Panc1 (cell line): Measurements from ENCODE around the gene SERPINC1. TPM values are rescaled to one million over a fixed set of nuclear protein-coding genes. Genes with fewer than 3 reads are reported as not detected.

ENCODE experiments used
- ATAC-seq: fragments of 200-7000 bp; cut with Tn5 transposase; 2 replicates; pipeline ENCODE4 v1.9.1; 2020; ENCODE audit warnings: mild to moderate bottlenecking, moderate library complexity
- BruUV-seq: library from RNA; stranded (reverse); fragments of 400-500 nt; replicated peaks from 2 replicates; lab custom pipeline; 2021; lab: Mats Ljungman, UMichigan
- CTCF ChIA-PET: fragments of 300-600 bp; sonication (Branson Sonifier 250); formaldehyde crosslinking; loops from one replicate; lab custom pipeline; 2022; ENCODE audit warnings: antibody characterized with exemption; lab: Charles Lee
- POLR2A ChIA-PET: fragments of 300-600 bp; sonication (Branson Sonifier 250); formaldehyde crosslinking; loops from one replicate; lab custom pipeline; 2022; ENCODE audit warnings: antibody characterized with exemption; lab: Charles Lee
- DNase-seq: peaks from one replicate; pipeline ENCODE4 v3.0.0-alpha.2; 2010; ENCODE audit warnings: low read depth, low spot score
- H3K27ac ChIP-seq: 2 replicates; pipeline ENCODE4 v1.5.1; 2011; ENCODE audit warnings: mild to moderate bottlenecking, low read length, inconsistent platforms
- H3K27me3 ChIP-seq: fragments of 200-500 bp; sonication (Bioruptor generic); 2 replicates; pipeline ENCODE4 v1.6.0; 2014; ENCODE audit warnings: low read length, inconsistent platforms; ENCODE audit not compliant: control insufficient read depth, insufficient read depth
- H3K36me3 ChIP-seq: fragments of 200-500 bp; sonication (Bioruptor generic); 2 replicates; pipeline ENCODE4 v1.5.1; 2014; ENCODE audit warnings: inconsistent platforms, mild to moderate bottlenecking, low read length, moderate library complexity; ENCODE audit not compliant: control insufficient read depth, insufficient read depth
- H3K4me1 ChIP-seq: 2 replicates; pipeline ENCODE4 v1.5.1; 2011; ENCODE audit warnings: inconsistent platforms, mild to moderate bottlenecking, low read length, moderate library complexity; ENCODE audit not compliant: control insufficient read depth, insufficient read depth
- H3K4me3 ChIP-seq, 2 experiments: 2 replicates each; pipeline ENCODE4 v1.5.1; 2011 to 2012; ENCODE audit warnings: low read depth in 2 of 2, low read length in 2 of 2, mild to moderate bottlenecking in 2 of 2, inconsistent platforms in 1 of 2, moderate library complexity in 1 of 2
- H3K9me3 ChIP-seq: fragments of 200-500 bp; sonication (Bioruptor generic); 2 replicates; pipeline ENCODE4 v1.5.1; 2014; ENCODE audit warnings: low read depth, mild to moderate bottlenecking, inconsistent platforms, low read length, moderate library complexity; ENCODE audit not compliant: control insufficient read depth, insufficient read depth
- POLR2AphosphoS5 ChIP-seq: IDR thresholded peaks from 2 replicates; pipeline ENCODE4 v1.6.1; 2012; ENCODE audit warnings: mild to moderate bottlenecking, low read depth, low read length, moderate library complexity
- SIN3A ChIP-seq: IDR thresholded peaks from 2 replicates; pipeline ENCODE4 v1.6.1; 2012; ENCODE audit warnings: low read depth, mild to moderate bottlenecking, low read length, moderate library complexity, borderline replicate concordance; ENCODE audit not compliant: insufficient read depth
- TCF7L2 ChIP-seq: IDR thresholded peaks from 2 replicates; pipeline ENCODE4 v1.6.1; 2011; ENCODE audit warnings: mild to moderate bottlenecking, low read depth, low read length, inconsistent platforms
- in situ Hi-C: cut with HindIII; loops from 2 replicates; pipeline ENCODE4 v1.10.0; 2016; ENCODE audit warnings: low sequenced_read_pairs, low pct_unique_long_range_greater_than_20kb
- intact Hi-C: fragments of 100-400 bp; cut with micrococcal nuclease; formaldehyde crosslinking; loops from one replicate; pipeline ENCODE4 v1.10.0; 2022; ENCODE audit not compliant: unreplicated experiment
- total RNA-seq: library from RNA; stranded (reverse); gene quantifications from one replicate; pipeline ENCODE4 v1.2.1, GENCODE V29; 2021; ENCODE audit not compliant: unreplicated experiment
- TF ChIP-seq, protein P1 (sequence below): fragments of 450-650 bp; IDR thresholded peaks from 2 replicates; pipeline ENCODE4 v1.5.1; 2017; ENCODE audit warnings: mild to moderate bottlenecking
- TF ChIP-seq, protein P2 (sequence below), 2 experiments: IDR thresholded peaks; 2 replicates each; pipeline ENCODE4 v1.6.1; 2011 to 2012; ENCODE audit warnings: low read depth in 2 of 2, control low read depth in 1 of 2, low read length in 1 of 2, mild to moderate bottlenecking in 1 of 2, moderate library complexity in 1 of 2; ENCODE audit not compliant: insufficient read depth in 1 of 2

SERPINC1 gene
- total RNA-seq, 1 experiment from 2014 or later = 0.64 TPM

DNA sequence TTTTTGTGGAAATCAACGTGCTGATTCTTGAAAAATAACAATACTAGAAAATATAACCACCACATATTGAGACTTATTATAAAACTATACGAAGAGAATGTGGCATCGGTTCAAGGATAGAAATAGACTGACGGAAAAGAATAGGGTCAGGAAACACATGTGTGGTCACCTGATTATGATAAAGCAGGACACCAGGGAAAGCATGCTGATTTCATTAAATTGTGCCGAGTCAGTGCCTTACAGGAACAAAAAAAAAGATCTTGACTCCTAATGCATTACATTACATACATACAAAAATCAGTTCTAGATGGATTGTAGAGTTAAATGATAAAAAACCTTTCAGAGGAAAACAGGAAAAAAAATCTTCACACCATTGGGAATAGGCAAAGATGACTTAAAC, 43.5 kb upstream of the SERPINC1 start:
- Histone ChIP-seq H3K36me3 (peaks cover 18% of the 10 kb centered on the region; the same call in 1 of the 2 replicates), H3K27ac (no peak overlapping the region), H3K27me3 (no peaks in the 10 kb centered on the region), H3K9me3 (no peaks in the 10 kb centered on the region), H3K4me1 (no peaks in the 10 kb centered on the region), H3K4me3 (no peak overlapping the region)
- in situ Hi-C loops = no loop called here
- intact Hi-C loops = no loop called here
- CTCF ChIA-PET = no interaction called here
- no peak for DNase-seq
- BruUV-seq = no TSS peak
- TF ChIP-seq TCF7L2 (no peak), POLR2AphosphoS5 (no peak), SIN3A (no peak)
- TF ChIP-seq, protein P1, sequence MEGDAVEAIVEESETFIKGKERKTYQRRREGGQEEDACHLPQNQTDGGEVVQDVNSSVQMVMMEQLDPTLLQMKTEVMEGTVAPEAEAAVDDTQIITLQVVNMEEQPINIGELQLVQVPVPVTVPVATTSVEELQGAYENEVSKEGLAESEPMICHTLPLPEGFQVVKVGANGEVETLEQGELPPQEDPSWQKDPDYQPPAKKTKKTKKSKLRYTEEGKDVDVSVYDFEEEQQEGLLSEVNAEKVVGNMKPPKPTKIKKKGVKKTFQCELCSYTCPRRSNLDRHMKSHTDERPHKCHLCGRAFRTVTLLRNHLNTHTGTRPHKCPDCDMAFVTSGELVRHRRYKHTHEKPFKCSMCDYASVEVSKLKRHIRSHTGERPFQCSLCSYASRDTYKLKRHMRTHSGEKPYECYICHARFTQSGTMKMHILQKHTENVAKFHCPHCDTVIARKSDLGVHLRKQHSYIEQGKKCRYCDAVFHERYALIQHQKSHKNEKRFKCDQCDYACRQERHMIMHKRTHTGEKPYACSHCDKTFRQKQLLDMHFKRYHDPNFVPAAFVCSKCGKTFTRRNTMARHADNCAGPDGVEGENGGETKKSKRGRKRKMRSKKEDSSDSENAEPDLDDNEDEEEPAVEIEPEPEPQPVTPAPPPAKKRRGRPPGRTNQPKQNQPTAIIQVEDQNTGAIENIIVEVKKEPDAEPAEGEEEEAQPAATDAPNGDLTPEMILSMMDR = no peak
- TF ChIP-seq, protein P2, sequence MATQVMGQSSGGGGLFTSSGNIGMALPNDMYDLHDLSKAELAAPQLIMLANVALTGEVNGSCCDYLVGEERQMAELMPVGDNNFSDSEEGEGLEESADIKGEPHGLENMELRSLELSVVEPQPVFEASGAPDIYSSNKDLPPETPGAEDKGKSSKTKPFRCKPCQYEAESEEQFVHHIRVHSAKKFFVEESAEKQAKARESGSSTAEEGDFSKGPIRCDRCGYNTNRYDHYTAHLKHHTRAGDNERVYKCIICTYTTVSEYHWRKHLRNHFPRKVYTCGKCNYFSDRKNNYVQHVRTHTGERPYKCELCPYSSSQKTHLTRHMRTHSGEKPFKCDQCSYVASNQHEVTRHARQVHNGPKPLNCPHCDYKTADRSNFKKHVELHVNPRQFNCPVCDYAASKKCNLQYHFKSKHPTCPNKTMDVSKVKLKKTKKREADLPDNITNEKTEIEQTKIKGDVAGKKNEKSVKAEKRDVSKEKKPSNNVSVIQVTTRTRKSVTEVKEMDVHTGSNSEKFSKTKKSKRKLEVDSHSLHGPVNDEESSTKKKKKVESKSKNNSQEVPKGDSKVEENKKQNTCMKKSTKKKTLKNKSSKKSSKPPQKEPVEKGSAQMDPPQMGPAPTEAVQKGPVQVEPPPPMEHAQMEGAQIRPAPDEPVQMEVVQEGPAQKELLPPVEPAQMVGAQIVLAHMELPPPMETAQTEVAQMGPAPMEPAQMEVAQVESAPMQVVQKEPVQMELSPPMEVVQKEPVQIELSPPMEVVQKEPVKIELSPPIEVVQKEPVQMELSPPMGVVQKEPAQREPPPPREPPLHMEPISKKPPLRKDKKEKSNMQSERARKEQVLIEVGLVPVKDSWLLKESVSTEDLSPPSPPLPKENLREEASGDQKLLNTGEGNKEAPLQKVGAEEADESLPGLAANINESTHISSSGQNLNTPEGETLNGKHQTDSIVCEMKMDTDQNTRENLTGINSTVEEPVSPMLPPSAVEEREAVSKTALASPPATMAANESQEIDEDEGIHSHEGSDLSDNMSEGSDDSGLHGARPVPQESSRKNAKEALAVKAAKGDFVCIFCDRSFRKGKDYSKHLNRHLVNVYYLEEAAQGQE (IDR thresholded peaks at IDR 0.05; ENCODE audit: insufficient read depth in 1 of 2, low read depth in 2 of 2, low read length in 1 of 2) = no peak
- no peak for ATAC-seq
- POLR2A ChIA-PET = interaction anchor here (0.6 kb wide), 1 partner anchor 1070 kb away, joined by 20 read pairs; no protein-coding TSS in a partner anchor

DNA sequence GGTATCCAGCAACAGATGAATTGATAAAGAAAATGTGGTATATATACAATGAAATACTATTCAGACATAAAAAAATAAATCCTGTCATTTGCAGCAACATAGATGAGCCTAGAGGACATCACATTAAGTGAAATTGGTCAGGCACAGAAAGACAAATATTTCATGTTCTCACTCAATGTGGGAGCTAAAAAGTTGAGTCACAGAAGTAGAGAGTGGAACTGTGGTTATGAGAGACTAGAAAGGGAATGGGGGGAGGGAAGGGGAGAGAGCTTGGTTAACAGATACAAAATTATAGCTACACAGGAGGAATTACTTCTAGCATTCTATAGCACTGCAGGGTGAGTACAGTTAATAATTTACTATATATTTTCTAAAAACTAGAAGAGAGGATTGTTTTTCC, 37.1 kb upstream of the SERPINC1 start:
- Histone ChIP-seq H3K27me3 (no peaks in the 10 kb centered on the region), H3K4me3 (no peak overlapping the region), H3K36me3 (peaks cover 10% of the 10 kb centered on the region; the same call in 1 of the 2 replicates), H3K27ac (no peak overlapping the region), H3K9me3 (no peaks in the 10 kb centered on the region), H3K4me1 (no peaks in the 10 kb centered on the region)
- in situ Hi-C loops (no loop called here), intact Hi-C loops (no loop called here)
- POLR2A ChIA-PET = interaction anchor here (0.6 kb wide), 1 partner anchor 923 kb away, joined by 5 read pairs; no protein-coding TSS in a partner anchor
- ATAC-seq = no peak
- TF ChIP-seq, protein P2 (IDR thresholded peaks at IDR 0.05; ENCODE audit: insufficient read depth in 1 of 2, low read depth in 2 of 2, low read length in 1 of 2) = no peak
- TF ChIP-seq POLR2AphosphoS5 (no peak), TCF7L2 (no peak), SIN3A (no peak)
- TF ChIP-seq, protein P1 = no peak
- CTCF ChIA-PET = no interaction called here
- BruUV-seq = no TSS peak
- DNase-seq = no peak
